GM13976 (cell line): ENCODE measurements around the gene RHOU.

Experiments
- DNase-seq: peaks from one replicate; pipeline ENCODE4 v3.0.0; 2012; ENCODE audit warnings: low spot score
- CTCF ChIP-seq: IDR thresholded peaks from 2 replicates; pipeline ENCODE4 v1.5.1; 2012; ENCODE audit warnings: borderline replicate concordance, mild to moderate bottlenecking; ENCODE audit not compliant: insufficient read depth; ENCODE audit errors: extremely low read depth, missing control alignments, control extremely low read depth
- in situ Hi-C: fragments of 300-500 bp; cut with MboI; formaldehyde crosslinking; loops from one replicate; pipeline ENCODE4 v1.12.0; 2022; ENCODE audit warnings: low sequenced_read_pairs, mixed read lengths, inconsistent platforms; ENCODE audit not compliant: unreplicated experiment

Gene RHOU

GRCh38 chr1:228695015-228695955 is 40.0 kb upstream of the RHOU start:
- TF ChIP-seq CTCF: no peak
- DNase-seq: no peak
- in situ Hi-C loops: no loop called here

GRCh38 chr1:228697207-228698016 is 37.9 kb upstream of the RHOU start:
- no peak for DNase-seq
- TF ChIP-seq CTCF: no peak
- in situ Hi-C loops: no loop called here

- in situ Hi-C loops: no loop called here
- TF ChIP-seq CTCF: no peak
- no peak for DNase-seq
Measured at GRCh38 chr1:228698017-228698329, 37.3 kb upstream of the RHOU start.

- no peak for DNase-seq
- in situ Hi-C loops: no loop called here
- no peak for TF ChIP-seq CTCF
Measured at GRCh38 chr1:228702433-228702832, 32.8 kb upstream of the RHOU start.

- no peak for DNase-seq
- in situ Hi-C loops: no loop called here
- TF ChIP-seq CTCF: no peak
Measured at GRCh38 chr1:228706305-228706704, 29.0 kb upstream of the RHOU start.

- DNase-seq: no peak
- no peak for TF ChIP-seq CTCF
- in situ Hi-C loops: no loop called here
Measured at GRCh38 chr1:228717081-228717480, 18.2 kb upstream of the RHOU start.
